Fibroblast of lung (primary cell): ENCODE data around the gene EXOC6B. TPM values are rescaled to one million over a fixed set of nuclear protein-coding genes. Genes with fewer than 3 reads are reported as not detected.
A peak's percentile ranks its signal among the peaks of the same experiment; 100 is the strongest.

ENCODE experiments used
- DNase-seq, 2 donors: peaks; one replicate each; pipeline versions ENCODE4 v3.0.0 to v3.0.0-alpha.2; 2010; ENCODE audit warnings: low read depth in 2 of 2
- H2AFZ ChIP-seq: 2 replicates; pipeline ENCODE4 v1.5.1; 2012; ENCODE audit warnings: low read length, control low read depth, inconsistent platforms
- H3K27ac ChIP-seq: 2 replicates; pipeline ENCODE4 v1.5.1; 2011; ENCODE audit warnings: low read length, control low read depth; ENCODE audit not compliant: insufficient read depth
- H3K27me3 ChIP-seq: 2 replicates; pipeline ENCODE4 v1.5.1; 2011; ENCODE audit warnings: mild to moderate bottlenecking, low read length; ENCODE audit not compliant: control insufficient read depth, insufficient read depth
- H3K36me3 ChIP-seq: 2 replicates; pipeline ENCODE4 v1.5.1; 2011; ENCODE audit warnings: low read length; ENCODE audit not compliant: control insufficient read depth, insufficient read depth
- H3K4me1 ChIP-seq: 2 replicates; pipeline ENCODE4 v1.5.1; 2011; ENCODE audit warnings: low read length; ENCODE audit not compliant: control insufficient read depth, insufficient read depth; ENCODE audit errors: extremely low read depth
- H3K4me2 ChIP-seq: 2 replicates; pipeline ENCODE4 v1.5.1; 2011; ENCODE audit warnings: low read length, control low read depth; ENCODE audit not compliant: insufficient read depth; ENCODE audit errors: extremely low read depth
- H3K4me3 ChIP-seq, 4 experiments: fragments of 200-600 bp in 1 of 4; sonication (generic) in 1 of 4; replicated peaks in 1 of 4; 2 replicates each; pipeline ENCODE4 v1.5.1; 2011 to 2016; ENCODE audit warnings: low read length in 4 of 4, low read depth in 3 of 4, mild to moderate bottlenecking in 3 of 4, control low read depth in 2 of 4, inconsistent platforms in 1 of 4, mixed read lengths in 1 of 4; ENCODE audit not compliant: insufficient read depth in 1 of 4; ENCODE audit errors: control extremely low read depth in 1 of 4
- H3K79me2 ChIP-seq: 2 replicates; pipeline ENCODE4 v1.5.1; 2012; ENCODE audit warnings: mild to moderate bottlenecking, low read length, inconsistent platforms; ENCODE audit not compliant: control insufficient read depth, insufficient read depth
- H3K9ac ChIP-seq: 2 replicates; pipeline ENCODE4 v1.5.1; 2011; ENCODE audit warnings: mild to moderate bottlenecking, low read length, control low read depth; ENCODE audit not compliant: insufficient read depth
- H3K9me3 ChIP-seq: 2 replicates; pipeline ENCODE4 v1.5.1; 2012; ENCODE audit warnings: low read depth, low read length; ENCODE audit not compliant: control insufficient read depth, insufficient read depth
- H4K20me1 ChIP-seq: 2 replicates; pipeline ENCODE4 v1.5.1; 2011; ENCODE audit warnings: low read length; ENCODE audit not compliant: control insufficient read depth, insufficient read depth; ENCODE audit errors: extremely low read depth
- EZH2 ChIP-seq: IDR thresholded peaks from 2 replicates; pipeline ENCODE4 v1.5.1; 2012; ENCODE audit warnings: low read length, control low read depth, mild to moderate bottlenecking; ENCODE audit errors: missing control alignments
- polyA plus RNA-seq, 2 donors: library from polyadenylated mRNA; depleted of rRNA in 1 of 2; stranded (reverse) in 1 of 2; unstranded in 1 of 2; fragments of >200 nt; gene quantifications; 2 replicates each; pipeline ENCODE4 v1.2.1, GENCODE V29; 2011 to 2012; ENCODE audit warnings: missing spikeins in 1 of 2
- total RNA-seq: library from RNA; depleted of rRNA; stranded (reverse); fragments of >200 nt; gene quantifications from 2 replicates; pipeline ENCODE4 v1.2.1, GENCODE V29; 2014
- TF ChIP-seq, protein P1 (sequence below), 2 donors: IDR thresholded peaks in 1 of 2; conservative IDR thresholded peaks in 1 of 2; 1 replicate in 1 of 2; 2 replicates in 1 of 2; pipeline ENCODE4 v1.5.1; 2011 to 2012; ENCODE audit warnings: low read length in 2 of 2, control low read depth in 1 of 2, inconsistent platforms in 1 of 2, low read depth in 1 of 2, mild to moderate bottlenecking in 1 of 2

The EXOC6B gene
- total and polyA plus RNA-seq, 2 donors (not counting 1 experiment from before 2014, with no cell fraction given): 26.3 to 36.5 TPM

GRCh38 chr2:72544554-72544953 lies 281.3 kb downstream of the EXOC6B start:
- Histone ChIP-seq H3K9me3 (no peaks in the 10 kb centered on the region), H3K4me1 (no peaks in the 10 kb centered on the region), H3K4me2 (no peak overlapping the region), H3K27me3 (no peaks in the 10 kb centered on the region), H4K20me1 (no peaks in the 10 kb centered on the region), H3K79me2 (no peaks in the 10 kb centered on the region), H3K9ac (no peak overlapping the region), H3K36me3 (no peaks in the 10 kb centered on the region), H3K4me3 (no peak overlapping the region), H2AFZ (no peak overlapping the region), H3K27ac (no peak overlapping the region)
- no peak for TF ChIP-seq EZH2
- TF ChIP-seq, protein P1, sequence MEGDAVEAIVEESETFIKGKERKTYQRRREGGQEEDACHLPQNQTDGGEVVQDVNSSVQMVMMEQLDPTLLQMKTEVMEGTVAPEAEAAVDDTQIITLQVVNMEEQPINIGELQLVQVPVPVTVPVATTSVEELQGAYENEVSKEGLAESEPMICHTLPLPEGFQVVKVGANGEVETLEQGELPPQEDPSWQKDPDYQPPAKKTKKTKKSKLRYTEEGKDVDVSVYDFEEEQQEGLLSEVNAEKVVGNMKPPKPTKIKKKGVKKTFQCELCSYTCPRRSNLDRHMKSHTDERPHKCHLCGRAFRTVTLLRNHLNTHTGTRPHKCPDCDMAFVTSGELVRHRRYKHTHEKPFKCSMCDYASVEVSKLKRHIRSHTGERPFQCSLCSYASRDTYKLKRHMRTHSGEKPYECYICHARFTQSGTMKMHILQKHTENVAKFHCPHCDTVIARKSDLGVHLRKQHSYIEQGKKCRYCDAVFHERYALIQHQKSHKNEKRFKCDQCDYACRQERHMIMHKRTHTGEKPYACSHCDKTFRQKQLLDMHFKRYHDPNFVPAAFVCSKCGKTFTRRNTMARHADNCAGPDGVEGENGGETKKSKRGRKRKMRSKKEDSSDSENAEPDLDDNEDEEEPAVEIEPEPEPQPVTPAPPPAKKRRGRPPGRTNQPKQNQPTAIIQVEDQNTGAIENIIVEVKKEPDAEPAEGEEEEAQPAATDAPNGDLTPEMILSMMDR (conservative IDR thresholded peaks at IDR 0.05 in 1 of 2, IDR thresholded peaks at IDR 0.05 in 1 of 2; ENCODE audit: low read depth in 1 of 2, low read length in 2 of 2): no peak
- DNase-seq: no peak

DNA sequence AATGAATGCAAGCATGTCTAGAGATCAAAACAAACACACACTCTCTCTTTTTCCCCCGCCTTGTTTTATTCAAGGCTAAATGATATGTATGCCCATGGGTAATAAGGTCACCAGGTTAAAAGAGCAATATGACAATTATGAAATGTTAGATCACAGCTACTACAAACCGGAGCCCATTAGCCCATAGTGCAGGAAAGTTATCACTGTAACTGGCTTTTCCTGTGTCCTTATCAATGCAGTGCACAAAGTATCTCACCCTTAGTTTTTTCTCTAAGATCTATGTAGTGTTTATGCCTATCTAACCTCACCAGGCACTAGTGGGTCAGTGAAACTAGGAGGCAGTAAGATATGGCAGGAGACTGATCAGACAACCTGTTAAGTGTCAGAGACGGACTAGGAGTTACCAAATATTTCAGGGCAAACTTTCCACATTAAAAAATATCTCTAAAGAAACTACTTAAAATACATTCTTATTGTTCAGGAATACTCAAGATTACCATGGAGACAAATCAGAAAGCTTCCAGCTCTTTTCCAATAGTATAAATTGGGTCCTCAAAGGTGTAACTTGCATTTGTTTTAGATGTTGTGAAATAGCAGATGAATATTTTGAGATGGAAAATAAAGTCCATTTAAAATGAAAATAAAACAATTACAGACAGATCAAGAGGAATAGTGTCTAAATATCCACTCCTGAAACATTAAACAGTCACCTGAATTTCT lies 282.2 kb downstream of the EXOC6B start:
- Histone ChIP-seq H3K9ac (no peak overlapping the region), H3K36me3 (no peaks in the 10 kb centered on the region), H4K20me1 (no peaks in the 10 kb centered on the region), H3K4me1 (no peaks in the 10 kb centered on the region), H3K4me3 (no peak overlapping the region), H3K9me3 (no peaks in the 10 kb centered on the region), H2AFZ (no peak overlapping the region), H3K79me2 (no peaks in the 10 kb centered on the region), H3K4me2 (no peak overlapping the region), H3K27ac (no peak overlapping the region), H3K27me3 (no peaks in the 10 kb centered on the region)
- no peak for DNase-seq
- TF ChIP-seq EZH2: no peak
- TF ChIP-seq, protein P1 (conservative IDR thresholded peaks at IDR 0.05 in 1 of 2, IDR thresholded peaks at IDR 0.05 in 1 of 2; ENCODE audit: low read depth in 1 of 2, low read length in 2 of 2): no peak

DNA sequence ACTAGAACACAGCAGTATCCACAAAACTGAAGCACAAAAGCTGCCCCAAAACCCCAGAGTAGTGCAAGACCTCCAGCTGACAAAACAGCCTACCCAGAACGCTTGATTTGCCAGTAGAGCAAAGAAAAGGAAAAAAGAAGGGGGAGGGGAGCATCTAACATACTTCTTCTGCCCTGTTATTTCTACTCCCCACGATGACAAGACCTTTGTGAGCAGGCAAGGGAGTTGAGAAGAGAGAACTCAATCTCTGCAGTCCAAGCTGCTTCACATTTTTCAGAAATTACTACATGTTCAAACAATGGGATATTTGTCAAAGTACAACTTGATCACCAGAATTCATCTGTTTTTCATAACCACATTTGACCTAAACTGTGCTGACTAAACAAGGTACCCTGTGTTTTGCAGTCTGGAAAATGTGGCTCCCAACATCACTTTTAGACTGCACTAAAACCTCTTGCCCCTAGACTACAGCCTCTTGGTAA lies 286.7 kb downstream of the EXOC6B start:
- Histone ChIP-seq H3K4me2 (no peak overlapping the region), H3K4me1 (no peaks in the 10 kb centered on the region), H3K36me3 (no peaks in the 10 kb centered on the region), H3K4me3 (no peak overlapping the region), H3K27me3 (no peaks in the 10 kb centered on the region), H3K9ac (no peak overlapping the region), H3K27ac (no peak overlapping the region), H2AFZ (no peak overlapping the region), H3K9me3 (no peaks in the 10 kb centered on the region), H3K79me2 (no peaks in the 10 kb centered on the region), H4K20me1 (no peaks in the 10 kb centered on the region)
- peak; percentile 6 to 96 for DNase-seq
- TF ChIP-seq, protein P1 (conservative IDR thresholded peaks at IDR 0.05 in 1 of 2, IDR thresholded peaks at IDR 0.05 in 1 of 2; ENCODE audit: low read depth in 1 of 2, low read length in 2 of 2): no peak
- no peak for TF ChIP-seq EZH2
